Measurements from ENCODE around the gene MPP1. TPM values are rescaled to one million over a fixed set of nuclear protein-coding genes. Genes with fewer than 3 reads are reported as not detected.

The MPP1 gene
- total and polyA plus RNA-seq, 2 donors (not counting 1 experiment from before 2014, with no cell fraction given): 27.0 to 38.5 TPM

DNA sequence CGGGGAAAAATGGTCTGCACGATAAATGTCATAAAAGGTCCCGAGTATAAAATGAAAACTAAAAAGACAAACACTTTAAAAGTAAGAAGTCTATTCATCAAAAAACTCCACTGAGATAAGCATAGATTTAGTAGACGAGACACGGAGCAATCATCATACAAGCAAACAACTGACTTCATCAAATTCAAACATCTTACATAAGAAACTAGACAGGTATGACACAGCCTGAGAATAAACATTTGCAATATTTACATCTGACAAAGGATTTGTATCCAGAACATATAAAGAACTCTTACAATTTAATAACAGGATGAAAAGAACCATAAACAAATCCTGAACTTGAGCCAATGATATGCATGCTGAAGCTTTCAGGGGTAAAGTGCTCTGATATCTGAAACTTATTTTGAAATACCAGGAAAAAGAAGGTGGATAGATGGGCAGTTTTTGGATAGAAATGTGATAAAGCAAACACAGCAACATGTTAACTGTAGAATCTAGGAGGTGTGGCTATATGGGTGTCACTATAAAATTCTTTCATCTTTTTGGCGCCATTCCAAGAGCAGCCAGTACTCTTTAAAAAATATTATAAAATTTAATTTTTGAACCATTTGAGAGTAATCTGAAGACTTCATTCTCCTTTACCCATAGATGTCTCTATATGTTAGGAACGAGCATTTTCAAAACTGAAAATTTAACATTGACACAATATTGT lies 12.0 kb downstream of the MPP1 start:
- no peak for TF ChIP-seq EZH2 (IDR thresholded peaks at IDR 0.05; ENCODE audit: low read length, missing control alignments)
- TF ChIP-seq, protein P1, sequence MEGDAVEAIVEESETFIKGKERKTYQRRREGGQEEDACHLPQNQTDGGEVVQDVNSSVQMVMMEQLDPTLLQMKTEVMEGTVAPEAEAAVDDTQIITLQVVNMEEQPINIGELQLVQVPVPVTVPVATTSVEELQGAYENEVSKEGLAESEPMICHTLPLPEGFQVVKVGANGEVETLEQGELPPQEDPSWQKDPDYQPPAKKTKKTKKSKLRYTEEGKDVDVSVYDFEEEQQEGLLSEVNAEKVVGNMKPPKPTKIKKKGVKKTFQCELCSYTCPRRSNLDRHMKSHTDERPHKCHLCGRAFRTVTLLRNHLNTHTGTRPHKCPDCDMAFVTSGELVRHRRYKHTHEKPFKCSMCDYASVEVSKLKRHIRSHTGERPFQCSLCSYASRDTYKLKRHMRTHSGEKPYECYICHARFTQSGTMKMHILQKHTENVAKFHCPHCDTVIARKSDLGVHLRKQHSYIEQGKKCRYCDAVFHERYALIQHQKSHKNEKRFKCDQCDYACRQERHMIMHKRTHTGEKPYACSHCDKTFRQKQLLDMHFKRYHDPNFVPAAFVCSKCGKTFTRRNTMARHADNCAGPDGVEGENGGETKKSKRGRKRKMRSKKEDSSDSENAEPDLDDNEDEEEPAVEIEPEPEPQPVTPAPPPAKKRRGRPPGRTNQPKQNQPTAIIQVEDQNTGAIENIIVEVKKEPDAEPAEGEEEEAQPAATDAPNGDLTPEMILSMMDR (conservative IDR thresholded peaks at IDR 0.05 in 1 of 2, IDR thresholded peaks at IDR 0.05 in 1 of 2; ENCODE audit: low read depth in 1 of 2, low read length in 2 of 2): no peak
- H3K79me2 ChIP-seq (ENCODE audit: control insufficient read depth, insufficient read depth, low read length): no peaks in the 10 kb centered on the region
- H3K4me3 ChIP-seq (replicated peaks in 1 of 4; ENCODE audit: control extremely low read depth in 1 of 4, insufficient read depth in 1 of 4, low read depth in 3 of 4, low read length in 4 of 4): no peak overlapping the region
- no peaks in the 10 kb centered on the region for H3K36me3 ChIP-seq (ENCODE audit: control insufficient read depth, insufficient read depth, low read length)
- DNase-seq (ENCODE audit: low read depth in 2 of 2): no peak
- H3K27me3 ChIP-seq (ENCODE audit: control insufficient read depth, insufficient read depth, low read length): no peaks in the 10 kb centered on the region
- H3K9ac ChIP-seq (ENCODE audit: insufficient read depth, low read length): no peak overlapping the region
- H3K4me2 ChIP-seq (ENCODE audit: extremely low read depth, insufficient read depth, low read length): no peak overlapping the region
- H3K9me3 ChIP-seq (ENCODE audit: control insufficient read depth, insufficient read depth, low read depth, low read length): no peaks in the 10 kb centered on the region
- H2AFZ ChIP-seq (ENCODE audit: low read length): no peak overlapping the region
- H4K20me1 ChIP-seq (ENCODE audit: control insufficient read depth, extremely low read depth, insufficient read depth, low read length): no peaks in the 10 kb centered on the region
- no peaks in the 10 kb centered on the region for H3K4me1 ChIP-seq (ENCODE audit: control insufficient read depth, extremely low read depth, insufficient read depth, low read length)
- no peak overlapping the region for H3K27ac ChIP-seq (ENCODE audit: insufficient read depth, low read length)

GRCh38 chrX:154791939-154792338 lies 13.3 kb downstream of the MPP1 start:
- Histone ChIP-seq H3K79me2 (ENCODE audit: control insufficient read depth, insufficient read depth, low read length) (no peaks in the 10 kb centered on the region), H3K36me3 (ENCODE audit: control insufficient read depth, insufficient read depth, low read length) (no peaks in the 10 kb centered on the region), H3K4me2 (ENCODE audit: extremely low read depth, insufficient read depth, low read length) (no peak overlapping the region), H2AFZ (ENCODE audit: low read length) (no peak overlapping the region), H3K9ac (ENCODE audit: insufficient read depth, low read length) (no peak overlapping the region), H4K20me1 (ENCODE audit: control insufficient read depth, extremely low read depth, insufficient read depth, low read length) (no peaks in the 10 kb centered on the region), H3K9me3 (ENCODE audit: control insufficient read depth, insufficient read depth, low read depth, low read length) (no peaks in the 10 kb centered on the region), H3K27ac (ENCODE audit: insufficient read depth, low read length) (no peak overlapping the region), H3K4me1 (ENCODE audit: control insufficient read depth, extremely low read depth, insufficient read depth, low read length) (no peaks in the 10 kb centered on the region), H3K4me3 (replicated peaks in 1 of 4; ENCODE audit: control extremely low read depth in 1 of 4, insufficient read depth in 1 of 4, low read depth in 3 of 4, low read length in 4 of 4) (no peak overlapping the region), H3K27me3 (ENCODE audit: control insufficient read depth, insufficient read depth, low read length) (no peaks in the 10 kb centered on the region)
- TF ChIP-seq EZH2 (IDR thresholded peaks at IDR 0.05; ENCODE audit: low read length, missing control alignments): no peak
- TF ChIP-seq, protein P1 (conservative IDR thresholded peaks at IDR 0.05 in 1 of 2, IDR thresholded peaks at IDR 0.05 in 1 of 2; ENCODE audit: low read depth in 1 of 2, low read length in 2 of 2): no peak
- DNase-seq (ENCODE audit: low read depth in 2 of 2): no peak

DNA sequence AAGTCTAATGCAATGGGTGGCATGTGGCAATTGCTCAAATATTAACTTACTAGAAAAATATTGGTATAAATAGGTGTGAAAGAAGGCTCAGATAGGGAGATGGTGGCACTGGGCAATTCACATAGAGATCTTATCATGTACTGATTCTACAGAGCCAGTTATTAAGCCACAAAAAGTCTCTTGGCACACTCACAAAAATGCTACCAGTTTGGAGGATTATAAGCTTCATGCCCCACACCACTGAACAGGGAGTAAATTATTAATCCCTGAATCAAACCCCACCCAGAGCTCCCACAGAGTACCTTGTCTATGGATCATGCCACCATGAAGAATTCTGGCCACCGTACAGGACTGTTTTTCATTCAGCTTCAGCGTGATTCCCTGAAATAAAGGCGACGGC lies 13.8 kb downstream of the MPP1 start:
- H3K79me2 ChIP-seq (ENCODE audit: control insufficient read depth, insufficient read depth, low read length): no peaks in the 10 kb centered on the region
- TF ChIP-seq, protein P1 (conservative IDR thresholded peaks at IDR 0.05 in 1 of 2, IDR thresholded peaks at IDR 0.05 in 1 of 2; ENCODE audit: low read depth in 1 of 2, low read length in 2 of 2): no peak
- TF ChIP-seq EZH2 (IDR thresholded peaks at IDR 0.05; ENCODE audit: low read length, missing control alignments): no peak
- H4K20me1 ChIP-seq (ENCODE audit: control insufficient read depth, extremely low read depth, insufficient read depth, low read length): no peaks in the 10 kb centered on the region

More for the DNA sequence above, 13.8 kb downstream of the MPP1 start:
- no peak overlapping the region for H3K4me3 ChIP-seq (replicated peaks in 1 of 4; ENCODE audit: control extremely low read depth in 1 of 4, insufficient read depth in 1 of 4, low read depth in 3 of 4, low read length in 4 of 4)
- H3K27ac ChIP-seq (ENCODE audit: insufficient read depth, low read length): no peak overlapping the region
- H3K27me3 ChIP-seq (ENCODE audit: control insufficient read depth, insufficient read depth, low read length): no peaks in the 10 kb centered on the region
- no peak overlapping the region for H3K9ac ChIP-seq (ENCODE audit: insufficient read depth, low read length)
- DNase-seq (ENCODE audit: low read depth in 2 of 2): no peak
- H3K4me2 ChIP-seq (ENCODE audit: extremely low read depth, insufficient read depth, low read length): no peak overlapping the region
- H2AFZ ChIP-seq (ENCODE audit: low read length): no peak overlapping the region
- H3K9me3 ChIP-seq (ENCODE audit: control insufficient read depth, insufficient read depth, low read depth, low read length): no peaks in the 10 kb centered on the region
- no peaks in the 10 kb centered on the region for H3K36me3 ChIP-seq (ENCODE audit: control insufficient read depth, insufficient read depth, low read length)
- no peaks in the 10 kb centered on the region for H3K4me1 ChIP-seq (ENCODE audit: control insufficient read depth, extremely low read depth, insufficient read depth, low read length)

Data from fibroblast of lung (primary cell).